K562 (cell line): Measurements from ENCODE around the gene GPR4. TPM values are rescaled to one million over a fixed set of nuclear protein-coding genes. Genes with fewer than 3 reads are reported as not detected.

Source experiments
- BCOR ChIP-seq: fragments of 450-650 bp; IDR thresholded peaks from 2 replicates; pipeline ENCODE4 v1.6.1; 2016
- DNMT1 ChIP-seq: fragments of 450-650 bp; IDR thresholded peaks from 2 replicates; pipeline ENCODE4 v1.6.1; 2016; ENCODE audit warnings: antibody characterized with exemption, mild to moderate bottlenecking
- EHMT2 ChIP-seq: fragments of 450-650 bp; IDR thresholded peaks from 2 replicates; pipeline ENCODE4 v1.6.1; 2018; ENCODE audit warnings: antibody characterized with exemption
- ESRRA ChIP-seq: fragments of 450-650 bp; IDR thresholded peaks from 2 replicates; pipeline ENCODE4 v1.6.1; 2014; ENCODE audit warnings: low read depth, mild to moderate bottlenecking, moderate library complexity, borderline replicate concordance
- FOXP1 ChIP-seq: sonication (generic); formaldehyde crosslinking; IDR thresholded peaks from 2 replicates; pipeline ENCODE4 v1.8.0; 2022; ENCODE audit warnings: mild to moderate bottlenecking, missing genetic modification reagents
- HMGN3 ChIP-seq: IDR thresholded peaks from 2 replicates; pipeline ENCODE4 v1.6.1; 2011; ENCODE audit warnings: borderline replicate concordance, low read depth, mild to moderate bottlenecking, mixed read lengths, low read length; ENCODE audit not compliant: insufficient read length; ENCODE audit errors: extremely low read depth
- HOMEZ ChIP-seq: fragments of 250-450 bp; sonication (Bioruptor Pico); IDR thresholded peaks from 2 replicates; pipeline ENCODE4 v1.4.0; 2020; ENCODE audit warnings: mild to moderate bottlenecking, moderate library complexity
- KDM4B ChIP-seq, 2 experiments: fragments of 450-650 bp in 1 of 2; sonication (generic) in 1 of 2; IDR thresholded peaks; 2 replicates each; pipeline ENCODE4 v1.6.1; 2016 to 2017; ENCODE audit warnings: borderline replicate concordance in 2 of 2, antibody characterized with exemption in 1 of 2, low read depth in 1 of 2, mild to moderate bottlenecking in 1 of 2
- MBD2 ChIP-seq: sonication (generic); IDR thresholded peaks from 2 replicates; pipeline ENCODE4 v1.6.1; 2016; ENCODE audit warnings: low read depth, borderline replicate concordance
- MEF2A ChIP-seq: IDR thresholded peaks from 2 replicates; pipeline ENCODE4 v1.6.1; 2011; ENCODE audit warnings: low read depth, mild to moderate bottlenecking, low read length, moderate library complexity; ENCODE audit not compliant: control insufficient read depth
- NFYB ChIP-seq: IDR thresholded peaks from 2 replicates; pipeline ENCODE4 v1.6.1; 2011; ENCODE audit warnings: mild to moderate bottlenecking, moderate library complexity; ENCODE audit not compliant: insufficient read length; ENCODE audit errors: extremely low read depth
- NR2C1 ChIP-seq, 2 experiments: fragments of 450-650 bp; IDR thresholded peaks; 2 replicates each; pipeline ENCODE4 v1.6.1; 2017; ENCODE audit warnings: mild to moderate bottlenecking in 2 of 2, antibody characterized with exemption in 1 of 2, inconsistent platforms in 1 of 2, missing compliant biosample characterization in 1 of 2, missing genetic modification characterization in 1 of 2
- PHF21A ChIP-seq: fragments of 450-650 bp; IDR thresholded peaks from 2 replicates; pipeline ENCODE4 v1.6.1; 2017; ENCODE audit warnings: low read depth, borderline replicate concordance
- RBBP5 ChIP-seq: fragments of 200-600 bp; sonication (generic); IDR thresholded peaks from 2 replicates; pipeline ENCODE4 v1.6.1; 2012; ENCODE audit warnings: borderline replicate concordance, mild to moderate bottlenecking, low read length, control low read depth, inconsistent platforms; ENCODE audit not compliant: insufficient read depth, poor library complexity, severe bottlenecking
- TRIM24 ChIP-seq, 2 experiments: fragments of 450-650 bp; IDR thresholded peaks; 2 replicates each; pipeline ENCODE4 v1.6.1; 2016
- ZBTB1 ChIP-seq: sonication (generic); formaldehyde crosslinking; IDR thresholded peaks from 2 replicates; pipeline ENCODE4 v1.8.1; 2023; ENCODE audit warnings: missing genetic modification reagents, low read depth, mild to moderate bottlenecking, borderline replicate concordance
- ZBTB7A ChIP-seq: IDR thresholded peaks from 2 replicates; pipeline ENCODE4 v1.6.1; 2011; ENCODE audit warnings: low read depth, mild to moderate bottlenecking, low read length, moderate library complexity, borderline replicate concordance; ENCODE audit not compliant: control insufficient read depth
- ZFP36 ChIP-seq: fragments of 150-350 bp; IDR thresholded peaks from 2 replicates; pipeline ENCODE4 v1.6.1; 2018; ENCODE audit warnings: low read length, low read depth; ENCODE audit not compliant: partially characterized antibody
- ZNF232 ChIP-seq: sonication (generic); formaldehyde crosslinking; IDR thresholded peaks from 2 replicates; pipeline ENCODE4 v1.8.0; 2022; ENCODE audit warnings: mild to moderate bottlenecking, missing genetic modification reagents
- ZNF280B ChIP-seq: fragments of 250-450 bp; sonication (Bioruptor Pico); IDR thresholded peaks from 2 replicates; pipeline ENCODE4 v1.5.1; 2021; ENCODE audit warnings: mild to moderate bottlenecking
- ZNF282 ChIP-seq: sonication (generic); formaldehyde crosslinking; IDR thresholded peaks from 2 replicates; pipeline ENCODE4 v1.8.1; 2023; ENCODE audit warnings: missing genetic modification reagents
- ZNF384 ChIP-seq: IDR thresholded peaks from 2 replicates; pipeline ENCODE4 v1.6.1; 2012; ENCODE audit warnings: low read depth, low read length, improper control_type of control experiment
- ZNF512 ChIP-seq: IDR thresholded peaks from 2 replicates; pipeline ENCODE4 v1.6.1; 2016; ENCODE audit warnings: missing genetic modification characterization, missing compliant biosample characterization
- ZNF644 ChIP-seq: fragments of 200-800 bp; sonication (Bioruptor generic); IDR thresholded peaks from 2 replicates; pipeline ENCODE4 v1.6.1; 2016; ENCODE audit warnings: low read depth, missing genetic modification characterization, missing compliant biosample characterization
- polyA plus RNA-seq, 8 experiments: library from polyadenylated mRNA; depleted of rRNA in 4 of 8; stranded (reverse) in 5 of 8; unstranded in 3 of 8; fragments of >200 nt; fragmentation: Nextera tagmentation in 2 of 8; fragmentation: Illumina TruSeq in 1 of 8; extraction: Ambion mirVana in 2 of 8; extraction: Trizol in 1 of 8; gene quantifications; 2 replicates each; pipeline versions ENCODE4 v1.2.1 to v1.2.3, GENCODE V29; 2011 to 2014; ENCODE audit warnings: inconsistent platforms in 1 of 8, missing spikeins in 1 of 8
- total RNA-seq, 7 experiments: library from RNA; depleted of rRNA in 6 of 7; stranded (reverse); fragments of >200 nt in 6 of 7; fragmentation: Illumina TruSeq in 2 of 7; extraction: Trizol in 2 of 7; gene quantifications; 2 replicates each; pipeline versions ENCODE4 v1.2.1 to v1.2.3, GENCODE V29; 2011 to 2021; ENCODE audit warnings: low replicate concordance in 1 of 7

The GPR4 gene
- total and polyA plus RNA-seq, 9 of the 15 experiments (the other 6 are each of a cell fraction or from before 2014, with no cell fraction given): 0.03 to 0.09 (median 0.04) TPM; not detected in 5

GRCh38 chr19:45638930-45639729, 37.1 kb upstream of the GPR4 start, which contains the start of gene EML2 (continued):
- TF ChIP-seq ZFP36 (peak; percentile 92), HOMEZ (CRISPR knock-in tag) (no peak), ZBTB7A (peak; percentile 100), ZNF282 (CRISPR knock-in tag) (no peak), PHF21A (no peak), ZNF280B (CRISPR knock-in tag) (no peak), HMGN3 (peak; percentile 53), ZNF644 (tag) (no peak), DNMT1 (no peak), ZNF512 (no peak), RBBP5 (peak; percentile 54), ZBTB1 (CRISPR knock-in tag) (no peak), NR2C1 (IDR thresholded peaks at IDR 0.05) (no peak), NR2C1 (tag; IDR thresholded peaks at IDR 0.05) (no peak), ZNF384 (peak; percentile 43; the same call in 1 of the 2 replicates), KDM4B (IDR thresholded peaks at IDR 0.05; ENCODE audit: borderline replicate concordance in 2 of 2, low read depth in 1 of 2) (no peak), ZNF232 (no peak), NFYB (no peak), FOXP1 (CRISPR knock-in tag) (peak; percentile 27; the same call in 1 of the 2 replicates), BCOR (peak; percentile 98), EHMT2 (no peak), TRIM24 (IDR thresholded peaks at IDR 0.05) (no peak), MBD2 (peak; percentile 5; the same call in 1 of the 2 replicates), ESRRA (peak; percentile 17; the same call in 1 of the 2 replicates), MEF2A (no peak)
